ENCODE data around the gene NRXN3.
"Not testable (repeated sequence)": the region's sequence is repeated elsewhere in the genome, so short reads cannot be mapped to it uniquely, and the experiment has no call there.

The NRXN3 gene

DNA sequence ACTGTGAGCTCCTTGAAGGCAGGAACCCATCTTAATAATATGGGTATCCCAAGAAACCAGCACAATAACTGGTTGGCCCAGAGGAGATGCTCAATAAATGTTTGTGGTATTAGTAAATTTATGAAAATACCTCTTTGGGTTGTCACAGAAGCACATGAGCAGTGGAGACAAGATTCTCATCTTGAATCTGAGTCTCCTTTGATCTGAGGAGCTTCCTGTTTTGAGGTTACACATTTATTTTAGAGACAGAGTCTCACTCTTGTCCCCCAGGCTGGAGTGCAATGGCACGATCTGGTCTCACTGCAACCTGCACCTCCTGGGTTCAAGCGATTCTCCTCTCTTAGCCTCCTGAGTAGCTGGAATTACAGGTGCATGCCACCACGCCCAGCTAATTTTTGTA, 247.4 kb downstream of the NRXN3 start:
- no peak for FAIRE-seq

DNA sequence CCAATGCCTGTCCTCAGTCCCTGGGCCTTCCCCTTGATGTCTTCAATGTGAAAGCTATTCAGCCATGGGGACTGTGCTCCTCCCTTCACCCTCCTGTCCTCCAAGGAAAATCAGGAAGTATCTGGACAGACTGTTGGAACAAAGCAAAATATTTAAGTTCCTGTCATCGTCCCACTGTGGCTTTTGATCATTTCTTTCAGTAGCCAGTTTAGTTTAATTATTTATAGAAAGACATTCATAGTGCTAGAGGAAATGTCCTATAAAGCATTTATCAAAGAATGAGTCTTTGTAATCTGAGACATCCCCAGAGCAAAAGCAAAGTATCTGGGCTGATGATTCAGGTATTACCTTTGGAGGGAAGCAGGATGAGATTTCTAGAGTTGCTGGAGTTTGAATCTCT, 254.1 kb downstream of the NRXN3 start:
- no peak for FAIRE-seq

DNA sequence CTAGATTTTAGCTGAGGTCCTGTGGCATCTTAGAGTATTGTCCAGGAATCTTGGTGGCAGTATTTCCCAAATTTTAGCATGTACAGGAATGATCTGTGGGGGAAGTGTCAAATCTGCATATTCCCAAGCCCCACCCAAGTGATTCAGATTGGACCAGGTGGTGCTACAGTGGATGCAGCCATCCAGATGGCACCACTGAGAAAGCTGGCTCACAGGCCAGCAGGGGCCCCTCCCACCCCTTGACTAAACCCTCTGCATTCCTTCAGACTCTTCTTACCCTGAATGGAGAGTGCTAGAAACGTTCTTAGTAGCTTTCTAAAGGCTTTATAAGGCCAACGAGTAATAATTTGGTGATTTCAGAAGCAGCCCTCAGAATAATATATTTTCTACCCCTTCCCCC, 255.2 kb downstream of the NRXN3 start:
- FAIRE-seq = no peak

DNA sequence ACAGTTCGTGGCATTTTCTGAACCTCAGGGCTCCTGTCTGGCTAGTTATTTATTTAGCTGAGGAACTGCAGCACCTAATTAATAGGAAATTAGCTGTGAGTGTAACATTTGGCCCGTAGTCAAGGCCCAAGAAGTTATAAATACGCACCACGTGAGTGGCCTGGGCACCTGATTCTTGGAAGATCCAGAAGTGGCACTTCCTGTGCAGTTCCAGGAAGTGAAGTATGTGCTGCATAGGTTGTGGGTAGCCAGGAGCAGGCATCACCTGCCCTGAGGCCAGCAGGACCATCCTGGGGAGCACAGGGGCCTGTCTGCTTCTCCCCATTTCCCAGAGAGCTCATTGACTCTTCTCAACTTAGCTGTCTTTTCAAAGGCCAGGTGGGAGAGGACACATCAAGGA, 255.6 kb downstream of the NRXN3 start:
- no peak for FAIRE-seq

DNA sequence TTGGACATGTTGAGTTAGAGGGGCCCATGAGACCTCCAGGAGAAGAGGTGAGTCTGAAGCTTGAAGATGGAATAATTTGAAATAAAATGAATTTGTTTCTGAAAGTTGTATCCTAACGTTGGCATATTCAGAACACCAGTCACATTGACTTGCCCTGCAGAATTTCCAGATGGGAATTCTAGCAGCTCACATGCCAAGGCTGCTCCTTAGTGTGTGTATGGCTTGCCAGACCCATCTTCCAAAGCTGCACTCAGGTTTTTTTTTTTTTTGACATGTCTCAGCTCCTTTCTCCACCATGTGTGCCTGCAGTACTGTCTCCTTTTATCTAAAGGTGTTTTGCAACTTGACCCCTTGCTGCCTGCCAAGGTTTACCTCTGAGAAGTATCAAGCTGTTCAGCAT, 261.9 kb downstream of the NRXN3 start:
- no peak for FAIRE-seq

DNA sequence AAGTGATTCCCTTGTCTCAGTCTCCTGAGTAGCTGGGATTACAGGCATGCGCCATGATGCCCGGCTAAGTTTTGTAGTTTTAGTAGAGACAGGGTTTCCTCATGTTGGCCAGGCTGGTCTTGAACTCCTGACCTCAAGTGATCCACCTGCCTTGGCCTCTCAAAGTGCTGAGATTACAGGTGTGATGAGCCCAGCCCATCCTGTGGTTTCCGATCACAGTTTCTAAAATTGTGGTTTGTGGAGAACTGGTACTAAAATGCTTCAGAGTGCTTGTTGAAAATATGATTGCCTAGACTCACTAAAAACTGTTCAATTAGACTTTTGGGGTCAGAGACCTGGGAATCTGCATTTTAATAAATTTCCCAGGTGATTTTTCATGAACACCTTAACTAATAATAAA, 267.3 kb downstream of the NRXN3 start:
- not testable (repeated sequence) for FAIRE-seq

DNA sequence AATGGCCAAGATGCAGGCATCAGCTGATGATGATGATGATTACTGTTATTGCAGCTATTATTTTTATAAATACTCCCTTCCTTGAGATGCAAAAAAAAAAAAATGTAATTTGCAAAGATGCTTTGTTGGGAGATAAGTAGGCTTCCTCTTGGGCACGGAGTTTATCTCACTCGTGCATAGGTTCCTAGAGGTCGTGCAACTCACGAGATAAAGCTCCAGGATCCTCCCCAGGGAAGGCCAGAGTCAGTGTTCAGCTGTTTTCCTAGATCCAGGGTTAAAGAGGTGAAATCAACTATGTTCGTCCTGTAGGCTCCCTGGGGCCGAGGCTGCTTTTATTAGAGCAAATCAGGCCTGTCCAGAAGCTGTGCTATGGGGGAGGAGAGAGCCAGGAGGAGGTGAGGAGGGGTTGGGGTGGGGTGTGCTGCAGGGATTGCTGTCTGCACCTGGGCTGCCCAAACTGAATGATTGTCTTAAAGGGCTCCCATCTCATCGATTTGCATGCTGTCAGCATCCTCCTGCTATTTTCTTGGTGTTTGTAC, 270.3 kb downstream of the NRXN3 start:
- FAIRE-seq = no peak

DNA sequence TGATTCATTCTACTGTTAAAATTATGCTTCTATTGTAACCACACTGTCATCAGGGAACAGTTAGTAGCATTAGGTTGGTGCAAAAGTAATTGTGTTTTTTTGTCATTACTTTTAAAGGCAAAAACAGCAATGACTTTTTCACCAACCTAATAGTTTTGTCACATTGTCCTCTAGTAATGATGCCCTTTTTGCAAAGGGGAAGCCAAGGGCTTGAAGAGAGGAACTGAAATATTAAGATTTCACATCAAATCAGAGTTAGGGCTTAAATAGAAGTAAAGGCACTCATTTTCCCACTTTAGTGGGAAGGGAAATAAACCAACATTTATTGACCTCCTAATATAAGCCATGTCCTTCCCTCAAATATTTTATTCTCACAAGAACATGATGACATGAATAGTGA, 273.7 kb downstream of the NRXN3 start:
- FAIRE-seq = no peak

DNA sequence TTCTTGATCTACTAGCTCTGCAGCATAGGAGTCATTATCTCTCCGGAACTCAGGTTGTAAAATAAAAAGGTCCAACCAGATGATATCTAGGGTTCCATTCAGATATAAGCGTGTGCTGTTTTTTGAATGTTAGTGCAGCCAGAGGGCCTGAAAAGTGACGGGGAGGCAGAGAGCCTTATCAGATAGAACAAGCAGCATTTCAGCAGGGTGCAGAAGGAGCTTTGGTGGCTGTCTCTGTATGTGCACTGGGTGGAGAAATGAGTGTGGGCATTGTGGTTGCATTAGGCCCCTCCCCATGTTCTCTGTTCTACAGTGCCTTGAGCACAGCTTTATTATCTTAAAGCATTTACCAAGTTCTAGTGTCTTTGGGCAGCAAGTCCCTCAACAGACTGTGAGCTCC, 275.1 kb downstream of the NRXN3 start:
- FAIRE-seq = no peak

DNA sequence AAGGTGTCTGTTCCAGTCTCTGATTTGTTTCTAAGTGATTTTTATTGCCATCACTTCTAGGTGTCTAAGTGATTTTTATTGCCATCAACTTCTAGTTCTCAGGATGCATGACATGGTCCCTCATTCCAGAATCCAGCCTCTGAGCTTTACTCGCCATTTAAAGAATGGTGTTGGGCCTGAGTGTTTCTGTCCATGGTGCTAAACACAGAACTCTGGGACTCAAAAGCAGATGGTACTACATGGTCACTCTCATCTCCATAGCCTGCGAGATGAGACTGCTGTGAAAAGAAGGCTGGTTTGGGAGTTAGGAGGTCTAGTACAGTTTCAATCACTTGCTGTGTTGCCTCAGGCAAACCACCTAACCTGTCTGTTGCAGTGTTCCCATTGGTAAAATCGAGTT, 276.6 kb downstream of the NRXN3 start:
- FAIRE-seq = no peak

DNA sequence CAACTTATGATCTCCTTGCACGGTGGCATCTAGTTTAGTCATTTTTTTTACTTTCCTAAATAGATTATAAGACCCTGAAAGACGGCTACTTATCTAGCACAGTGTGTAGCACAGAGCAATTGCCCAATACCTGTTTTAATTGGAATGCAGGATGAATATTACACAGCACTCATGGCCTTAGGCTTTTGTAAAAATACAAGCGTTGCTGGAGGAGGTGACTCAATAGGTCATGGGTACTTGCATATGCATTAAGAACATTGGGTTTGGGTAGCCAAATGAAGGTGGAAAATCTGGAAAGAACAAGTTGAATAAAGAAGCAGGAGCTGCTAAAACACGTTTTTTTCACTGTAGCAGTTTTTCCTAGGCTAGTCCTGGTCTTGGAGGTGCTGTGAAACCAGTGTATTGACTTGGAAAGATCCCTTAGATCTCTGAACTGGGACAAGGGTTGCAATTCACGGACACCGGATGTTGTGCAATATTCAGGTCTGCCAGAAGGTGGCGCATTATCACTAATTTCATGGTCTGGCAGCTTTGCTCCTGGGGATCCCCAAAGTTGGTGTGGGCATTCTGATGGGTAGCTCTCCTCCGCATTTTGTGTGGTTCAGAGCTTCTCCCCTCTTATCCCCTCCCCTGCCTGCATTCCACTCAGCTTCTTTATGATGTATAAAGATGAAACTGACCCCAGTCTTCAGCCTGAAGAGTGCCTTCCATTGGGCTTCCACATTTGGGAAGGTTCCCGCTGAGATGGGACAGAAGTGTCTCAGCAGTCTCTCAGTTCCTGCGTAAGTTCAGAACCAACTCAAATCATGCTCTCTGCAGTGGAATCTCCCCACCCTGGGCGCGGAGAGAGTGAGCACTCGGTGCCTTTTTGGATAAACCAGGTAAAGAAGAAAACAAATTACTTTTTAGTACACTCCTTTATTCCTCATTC, 278.3 kb downstream of the NRXN3 start:
- no peak for FAIRE-seq

DNA sequence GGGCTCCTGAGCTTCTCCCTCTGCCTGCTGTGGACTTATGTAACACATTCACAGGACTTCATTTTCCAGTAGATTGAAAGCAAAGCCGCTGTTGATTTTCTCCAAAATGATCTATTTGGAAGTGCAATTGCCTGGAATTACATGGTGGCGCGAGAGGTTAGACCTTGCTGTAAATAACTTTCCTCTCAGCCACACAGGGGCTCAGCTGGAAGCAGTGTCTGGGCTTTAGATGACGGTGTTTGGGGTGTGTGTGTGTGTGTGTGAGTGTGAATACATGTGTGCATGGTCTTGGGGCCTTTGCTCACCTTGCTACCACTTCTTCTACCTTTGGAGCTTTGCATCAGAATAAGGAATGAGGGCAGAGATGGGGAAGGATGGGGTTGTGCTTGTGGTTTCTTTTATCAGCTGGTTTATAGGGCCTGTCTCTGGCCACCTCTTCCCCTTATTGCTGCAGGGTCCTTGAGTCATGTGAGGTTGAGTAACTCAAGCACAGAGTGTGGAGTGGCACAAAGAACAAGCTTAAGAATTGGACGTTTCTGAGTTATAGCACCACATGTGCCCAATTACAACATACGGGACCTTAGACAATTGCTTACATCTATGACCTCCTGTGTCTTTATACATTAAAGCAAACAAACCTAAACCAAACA, 280.6 kb downstream of the NRXN3 start:
- FAIRE-seq = no peak

DNA sequence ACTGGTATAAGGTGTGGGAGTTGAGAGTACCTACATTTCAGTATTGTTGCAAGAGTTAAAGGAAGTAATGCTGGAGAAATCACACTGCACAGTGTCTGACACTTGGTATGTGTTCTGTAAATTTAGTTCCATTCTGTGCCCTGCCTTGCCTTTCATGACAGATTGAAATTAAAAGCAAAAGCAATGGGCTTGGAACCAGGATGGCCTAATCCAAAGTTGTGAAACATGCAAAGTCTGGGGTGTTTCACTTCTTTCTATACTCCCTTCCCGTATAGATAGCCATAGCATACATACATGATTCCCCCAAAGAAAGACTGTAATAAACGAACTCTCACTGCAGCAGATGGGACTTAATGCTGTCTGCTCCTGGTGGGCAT, 281.1 kb downstream of the NRXN3 start:
- no peak for FAIRE-seq

DNA sequence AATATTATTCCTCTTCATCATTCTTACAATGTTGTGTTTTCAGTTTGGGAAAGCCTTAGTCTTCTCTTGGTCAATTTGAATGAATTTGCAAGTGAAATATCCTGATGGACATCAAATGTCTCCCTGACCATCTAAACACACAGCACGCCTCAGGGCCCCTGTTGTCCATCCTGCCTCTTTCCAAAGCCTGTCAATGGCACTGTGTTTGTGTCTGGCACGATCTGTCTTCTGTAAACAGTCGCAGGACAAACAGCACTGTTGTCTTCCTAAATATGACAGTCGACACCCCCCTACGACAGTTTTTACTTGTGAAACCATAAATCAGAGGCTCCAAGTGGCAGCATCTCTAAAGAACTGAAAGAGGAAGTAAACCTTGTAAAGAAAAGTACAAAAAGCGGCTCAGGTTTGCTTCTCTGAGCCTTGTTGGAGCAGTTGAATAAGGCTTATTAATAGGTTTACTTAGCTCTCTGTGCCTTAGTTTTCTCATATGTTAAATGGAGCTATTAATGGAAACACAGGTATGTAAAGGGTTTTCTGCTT, 285.8 kb downstream of the NRXN3 start:
- no peak for FAIRE-seq

DNA sequence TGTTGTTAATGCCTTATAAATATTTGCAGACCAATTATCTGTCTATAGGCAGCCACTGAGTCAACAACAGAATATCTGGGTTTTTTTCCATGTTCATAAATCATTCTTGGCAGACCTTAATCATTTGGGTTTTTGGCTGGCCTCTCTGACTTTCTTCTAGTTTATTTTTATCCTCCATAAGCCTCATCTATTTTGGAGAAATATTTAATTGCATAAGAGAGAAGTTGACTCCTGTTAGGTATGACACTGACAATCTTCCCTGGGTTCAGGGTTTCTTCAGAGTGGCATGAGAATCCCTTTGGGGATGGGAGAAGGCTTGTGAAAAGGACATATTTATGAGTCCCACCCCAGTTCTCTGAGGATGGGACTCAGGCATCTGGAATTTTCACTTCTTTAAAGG, 299.8 kb downstream of the NRXN3 start:
- FAIRE-seq = no peak

DNA sequence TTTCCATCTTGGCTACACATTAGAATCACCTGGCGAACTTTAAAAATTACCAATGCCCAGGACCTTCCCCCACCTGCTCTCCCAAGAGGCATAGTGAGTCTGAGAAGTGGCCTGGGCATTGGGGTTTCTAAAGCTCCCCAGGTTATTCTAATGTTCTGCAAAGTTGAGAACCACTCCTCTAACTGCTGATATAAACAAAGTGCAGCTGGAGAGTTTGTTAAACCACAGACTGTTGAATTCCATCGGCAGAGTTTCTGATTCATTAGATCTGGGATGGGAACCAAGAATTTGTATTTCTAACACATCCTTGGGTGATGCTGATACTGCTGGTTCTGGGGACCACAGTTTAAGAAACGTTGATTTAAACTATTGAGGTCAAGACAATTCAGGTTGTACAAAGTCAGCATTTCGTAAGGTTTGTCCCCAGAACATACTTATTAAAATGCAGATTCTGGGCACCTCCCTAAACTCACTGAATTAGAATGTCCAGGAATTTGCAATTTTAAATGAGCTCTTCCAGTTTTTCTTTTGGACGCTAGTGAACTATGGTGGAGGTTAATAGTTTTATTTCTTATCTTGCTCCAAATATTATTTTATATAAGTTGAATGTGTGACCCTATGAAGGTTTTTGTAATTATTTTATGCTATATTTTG, 309.1 kb downstream of the NRXN3 start:
- FAIRE-seq = no peak

DNA sequence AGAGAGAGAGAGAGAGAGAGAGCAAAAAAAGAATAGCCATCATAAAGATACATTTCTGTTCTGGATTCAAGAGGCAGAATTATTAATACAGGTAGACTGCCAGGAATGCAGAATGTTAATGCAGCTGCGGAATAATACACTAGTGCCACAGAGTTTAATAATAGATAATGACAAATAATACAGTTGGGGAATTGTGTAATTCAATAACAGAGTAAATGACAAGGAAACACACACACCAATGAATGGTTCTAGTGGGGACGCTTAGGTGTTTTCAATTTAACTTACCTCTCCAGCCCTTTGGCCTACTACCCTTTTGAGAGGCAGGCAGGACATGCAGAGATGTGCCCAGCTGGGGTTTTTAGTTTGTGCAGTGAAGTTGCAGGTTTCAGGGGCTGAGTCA, 313.9 kb downstream of the NRXN3 start:
- no peak for FAIRE-seq

DNA sequence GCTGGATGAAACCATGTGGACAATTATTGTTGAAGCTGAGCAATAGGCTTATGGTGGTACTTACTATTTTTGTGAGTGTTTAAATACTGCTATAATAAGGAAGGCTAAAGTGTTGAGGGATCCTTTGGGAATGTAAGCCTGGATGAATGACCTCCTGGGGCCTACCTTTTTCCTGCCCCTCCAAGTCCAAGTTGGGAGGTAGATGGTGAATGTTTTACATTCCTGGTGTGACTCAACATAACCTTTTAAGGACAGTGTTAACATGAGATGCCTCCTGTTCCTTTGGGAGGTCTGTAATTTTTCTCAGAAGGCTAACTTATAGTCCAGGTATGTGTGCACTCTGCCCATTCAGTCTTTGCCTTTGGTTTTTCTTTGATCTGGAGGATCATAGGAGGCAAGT, 315.9 kb downstream of the NRXN3 start:
- FAIRE-seq = no peak

DNA sequence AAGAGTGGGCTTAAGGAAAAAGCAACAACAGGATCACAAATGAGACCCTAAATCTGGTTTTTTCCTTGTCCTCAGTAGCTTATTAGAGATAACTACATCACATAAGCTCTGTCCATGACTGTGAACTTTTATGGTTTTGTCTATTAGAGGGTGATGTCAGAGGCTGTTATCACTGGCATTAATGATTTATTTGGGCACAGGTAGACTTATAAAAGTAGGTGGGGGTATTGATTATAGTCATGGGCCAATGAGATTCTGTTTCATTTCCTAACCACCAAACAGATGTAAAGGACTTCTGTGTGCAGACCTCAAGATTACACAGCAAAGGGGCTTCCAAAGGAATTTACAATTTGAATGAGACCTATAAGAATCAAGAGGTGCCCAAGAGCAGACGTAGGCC, 316.4 kb downstream of the NRXN3 start:
- no peak for FAIRE-seq

DNA sequence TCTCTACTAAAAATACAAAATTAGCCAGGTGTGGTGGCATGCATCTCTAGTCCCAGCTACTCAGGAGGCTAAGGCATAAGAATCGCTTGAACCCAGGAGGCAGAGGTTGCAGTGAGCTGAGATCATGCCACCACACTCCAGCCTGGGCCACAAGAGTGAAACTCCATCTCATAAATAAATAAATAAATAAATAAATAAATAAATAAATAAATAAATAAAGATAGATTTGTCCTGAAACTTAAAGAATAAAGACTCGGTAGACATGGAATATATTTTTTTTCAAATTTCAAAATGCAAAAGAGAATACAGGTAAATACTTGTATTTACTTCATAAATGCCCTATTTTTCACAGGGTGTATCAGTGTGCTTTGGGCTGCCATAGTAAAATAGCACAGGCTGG, 317.4 kb downstream of the NRXN3 start:
- not testable (repeated sequence) for FAIRE-seq

DNA sequence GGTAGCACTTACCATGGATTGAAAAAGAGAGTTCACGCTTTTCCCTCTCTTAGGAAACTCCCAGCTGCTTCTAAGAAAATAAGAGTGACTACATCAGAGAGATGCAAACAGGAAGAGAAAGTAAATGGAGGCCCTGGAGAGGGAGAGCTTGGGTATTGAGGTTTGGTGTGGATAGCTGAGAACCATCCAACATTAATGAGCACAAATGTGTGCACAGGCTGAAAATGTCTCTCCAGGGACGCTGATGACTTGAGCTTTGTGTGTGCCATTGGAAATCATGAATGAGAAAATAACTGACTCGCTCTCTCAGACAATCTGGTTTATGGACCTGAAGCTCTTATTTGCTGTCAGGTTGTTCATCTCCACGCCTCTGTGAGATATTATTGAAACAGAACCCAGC, 318.8 kb downstream of the NRXN3 start:
- FAIRE-seq = no peak

DNA sequence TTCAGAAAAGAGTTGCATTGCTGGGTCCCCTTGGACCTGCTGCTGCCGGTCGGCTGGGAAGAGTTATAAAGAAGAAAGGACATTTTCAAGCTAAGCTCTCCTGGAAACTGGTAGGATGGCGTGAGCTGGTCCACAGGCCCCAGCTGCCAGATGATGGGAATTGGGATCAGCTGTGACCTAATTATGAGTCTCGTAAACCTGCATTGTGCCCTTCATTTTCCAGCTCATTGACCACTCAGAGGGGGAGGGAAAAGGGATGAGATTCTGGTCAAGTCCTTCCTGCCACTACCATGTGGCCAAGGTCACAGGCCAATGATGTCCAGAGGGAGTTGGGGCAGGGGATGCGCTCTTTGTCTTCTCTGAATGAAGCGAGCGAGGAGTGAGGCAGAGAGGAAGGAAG, 320.9 kb downstream of the NRXN3 start:
- FAIRE-seq = no peak

DNA sequence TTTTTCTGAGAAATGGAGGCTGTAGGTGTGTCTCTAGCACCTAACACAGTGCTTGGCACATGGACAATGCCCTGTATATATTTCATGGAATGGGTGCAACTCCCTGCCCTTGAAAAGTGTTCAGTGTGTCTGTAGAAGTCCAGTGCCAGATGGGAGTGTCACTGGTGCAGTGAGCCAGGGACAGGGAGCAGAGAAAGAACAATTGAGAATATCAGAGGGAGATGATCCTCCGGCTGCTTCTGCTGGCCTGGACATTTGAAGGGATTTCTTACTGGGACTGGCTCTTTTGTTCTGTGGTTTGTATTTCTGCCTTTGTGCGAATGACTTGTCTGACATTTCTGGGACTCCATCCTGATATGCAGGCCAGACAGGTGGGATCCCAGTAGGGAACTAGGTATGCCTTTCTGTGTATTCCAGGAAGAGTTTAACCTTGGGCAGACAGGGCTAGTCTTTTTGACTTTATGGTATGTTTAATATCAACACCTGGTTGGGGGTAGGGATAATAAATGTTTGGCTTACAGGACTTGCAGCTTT, 328.0 kb downstream of the NRXN3 start:
- FAIRE-seq = no peak
